ENCODE measurements around the gene GHITM.
"Not testable (repeated sequence)": the region's sequence is repeated elsewhere in the genome, so short reads cannot be mapped to it uniquely, and the experiment has no call there.

The GHITM gene

GRCh38 chr10:84139126-84140035, at the start of gene GHITM:
Gene GHITM, plus strand, starts transcription at chr10:84139509. Its CDS starts 1,992 bp downstream, at chr10:84141501.
- H3K9me3 ChIP-seq (ENCODE audit: control insufficient read depth, insufficient read depth, low read length): no peaks in the 10 kb centered on the region
- peak within 1 kb of the TSS; percentile 69 for H3K27ac ChIP-seq (ENCODE audit: low read depth, low read length)
- peaks cover 29% of the 10 kb centered on the region for H3K36me3 ChIP-seq (ENCODE audit: control insufficient read depth, insufficient read depth, low read length)
- H3K4me3 ChIP-seq (ENCODE audit: low read depth, low read length): peak within 1 kb of the TSS; percentile 76
- H3K4me1 ChIP-seq (ENCODE audit: control insufficient read depth, insufficient read depth, low read length): peaks cover 12% of the 10 kb centered on the region
- peak within 1 kb of the TSS; percentile 85 for H3K9ac ChIP-seq (ENCODE audit: low read depth, low read length)
- no peaks in the 10 kb centered on the region for H3K27me3 ChIP-seq (ENCODE audit: control insufficient read depth, insufficient read depth, low read length)

- no peaks in the 10 kb centered on the region for H3K9me3 ChIP-seq (ENCODE audit: control insufficient read depth, insufficient read depth, low read length)
- no peaks in the 10 kb centered on the region for H3K27me3 ChIP-seq (ENCODE audit: control insufficient read depth, insufficient read depth, low read length)
- H3K9ac ChIP-seq (ENCODE audit: low read depth, low read length): no peak overlapping the region
- no peak overlapping the region for H3K27ac ChIP-seq (ENCODE audit: low read depth, low read length)
- H3K4me1 ChIP-seq (ENCODE audit: control insufficient read depth, insufficient read depth, low read length): no peaks in the 10 kb centered on the region
- no peaks in the 10 kb centered on the region for H3K36me3 ChIP-seq (ENCODE audit: control insufficient read depth, insufficient read depth, low read length)
- H3K4me3 ChIP-seq (ENCODE audit: low read depth, low read length): no peak overlapping the region
Measured at GRCh38 chr10:84095811-84096497, 43.4 kb upstream of the GHITM start.

- H3K36me3 ChIP-seq (ENCODE audit: control insufficient read depth, insufficient read depth, low read length): no peaks in the 10 kb centered on the region
- no peaks in the 10 kb centered on the region for H3K9me3 ChIP-seq (ENCODE audit: control insufficient read depth, insufficient read depth, low read length)
- no peaks in the 10 kb centered on the region for H3K27me3 ChIP-seq (ENCODE audit: control insufficient read depth, insufficient read depth, low read length)
- H3K4me1 ChIP-seq (ENCODE audit: control insufficient read depth, insufficient read depth, low read length): no peaks in the 10 kb centered on the region
- H3K9ac ChIP-seq (ENCODE audit: low read depth, low read length): no peak overlapping the region
- no peak overlapping the region for H3K4me3 ChIP-seq (ENCODE audit: low read depth, low read length)
- H3K27ac ChIP-seq (ENCODE audit: low read depth, low read length): no peak overlapping the region
Measured at GRCh38 chr10:84097787-84098353, 41.4 kb upstream of the GHITM start.

- H3K4me1 ChIP-seq (ENCODE audit: control insufficient read depth, insufficient read depth, low read length): no peaks in the 10 kb centered on the region
- no peak overlapping the region for H3K9ac ChIP-seq (ENCODE audit: low read depth, low read length)
- H3K27me3 ChIP-seq (ENCODE audit: control insufficient read depth, insufficient read depth, low read length): no peaks in the 10 kb centered on the region
- H3K9me3 ChIP-seq (ENCODE audit: control insufficient read depth, insufficient read depth, low read length): no peaks in the 10 kb centered on the region
- no peak overlapping the region for H3K4me3 ChIP-seq (ENCODE audit: low read depth, low read length)
- no peaks in the 10 kb centered on the region for H3K36me3 ChIP-seq (ENCODE audit: control insufficient read depth, insufficient read depth, low read length)
- H3K27ac ChIP-seq (ENCODE audit: low read depth, low read length): no peak overlapping the region
Measured at GRCh38 chr10:84098667-84099066, 40.6 kb upstream of the GHITM start.

GRCh38 chr10:84101042-84101441, 38.3 kb upstream of the GHITM start:
- H3K27me3 ChIP-seq (ENCODE audit: control insufficient read depth, insufficient read depth, low read length): no peaks in the 10 kb centered on the region
- H3K9me3 ChIP-seq (ENCODE audit: control insufficient read depth, insufficient read depth, low read length): no peaks in the 10 kb centered on the region
- no peak overlapping the region for H3K9ac ChIP-seq (ENCODE audit: low read depth, low read length)
- H3K27ac ChIP-seq (ENCODE audit: low read depth, low read length): no peak overlapping the region
- H3K4me3 ChIP-seq (ENCODE audit: low read depth, low read length): no peak overlapping the region
- H3K36me3 ChIP-seq (ENCODE audit: control insufficient read depth, insufficient read depth, low read length): no peaks in the 10 kb centered on the region
- no peaks in the 10 kb centered on the region for H3K4me1 ChIP-seq (ENCODE audit: control insufficient read depth, insufficient read depth, low read length)

- no peaks in the 10 kb centered on the region for H3K4me1 ChIP-seq (ENCODE audit: control insufficient read depth, insufficient read depth, low read length)
- no peaks in the 10 kb centered on the region for H3K27me3 ChIP-seq (ENCODE audit: control insufficient read depth, insufficient read depth, low read length)
- no peaks in the 10 kb centered on the region for H3K9me3 ChIP-seq (ENCODE audit: control insufficient read depth, insufficient read depth, low read length)
- H3K36me3 ChIP-seq (ENCODE audit: control insufficient read depth, insufficient read depth, low read length): no peaks in the 10 kb centered on the region
- no peak overlapping the region for H3K9ac ChIP-seq (ENCODE audit: low read depth, low read length)
- H3K27ac ChIP-seq (ENCODE audit: low read depth, low read length): no peak overlapping the region
- no peak overlapping the region for H3K4me3 ChIP-seq (ENCODE audit: low read depth, low read length)
Measured at GRCh38 chr10:84108797-84109196, 30.5 kb upstream of the GHITM start.

GRCh38 chr10:84109772-84110171, 29.5 kb upstream of the GHITM start:
- H3K4me1 ChIP-seq (ENCODE audit: control insufficient read depth, insufficient read depth, low read length); H3K9me3 ChIP-seq (ENCODE audit: control insufficient read depth, insufficient read depth, low read length): not testable (repeated sequence)

GRCh38 chr10:84113468-84113867, 25.8 kb upstream of the GHITM start:
- H3K36me3 ChIP-seq (ENCODE audit: control insufficient read depth, insufficient read depth, low read length); H3K4me3 ChIP-seq (ENCODE audit: low read depth, low read length); H3K27me3 ChIP-seq (ENCODE audit: control insufficient read depth, insufficient read depth, low read length); H3K27ac ChIP-seq (ENCODE audit: low read depth, low read length); H3K9me3 ChIP-seq (ENCODE audit: control insufficient read depth, insufficient read depth, low read length); H3K4me1 ChIP-seq (ENCODE audit: control insufficient read depth, insufficient read depth, low read length); H3K9ac ChIP-seq (ENCODE audit: low read depth, low read length): not testable (repeated sequence)

More at GRCh38 chr10:84109772-84110171, 29.5 kb upstream of the GHITM start:
- not testable (repeated sequence) for H3K27ac ChIP-seq (ENCODE audit: low read depth, low read length); H3K36me3 ChIP-seq (ENCODE audit: control insufficient read depth, insufficient read depth, low read length); H3K9ac ChIP-seq (ENCODE audit: low read depth, low read length); H3K4me3 ChIP-seq (ENCODE audit: low read depth, low read length); H3K27me3 ChIP-seq (ENCODE audit: control insufficient read depth, insufficient read depth, low read length)

GRCh38 chr10:84114088-84114667, 25.1 kb upstream of the GHITM start:
- H3K27ac ChIP-seq (ENCODE audit: low read depth, low read length): no peak overlapping the region
- H3K4me1 ChIP-seq (ENCODE audit: control insufficient read depth, insufficient read depth, low read length): no peaks in the 10 kb centered on the region
- H3K36me3 ChIP-seq (ENCODE audit: control insufficient read depth, insufficient read depth, low read length): no peaks in the 10 kb centered on the region
- H3K9me3 ChIP-seq (ENCODE audit: control insufficient read depth, insufficient read depth, low read length): no peaks in the 10 kb centered on the region
- H3K9ac ChIP-seq (ENCODE audit: low read depth, low read length): no peak overlapping the region
- H3K27me3 ChIP-seq (ENCODE audit: control insufficient read depth, insufficient read depth, low read length): no peaks in the 10 kb centered on the region
- H3K4me3 ChIP-seq (ENCODE audit: low read depth, low read length): no peak overlapping the region

GRCh38 chr10:84117204-84117603, 22.1 kb upstream of the GHITM start:
- not testable (repeated sequence) for H3K4me3 ChIP-seq (ENCODE audit: low read depth, low read length); H3K9me3 ChIP-seq (ENCODE audit: control insufficient read depth, insufficient read depth, low read length); H3K4me1 ChIP-seq (ENCODE audit: control insufficient read depth, insufficient read depth, low read length); H3K36me3 ChIP-seq (ENCODE audit: control insufficient read depth, insufficient read depth, low read length); H3K9ac ChIP-seq (ENCODE audit: low read depth, low read length); H3K27ac ChIP-seq (ENCODE audit: low read depth, low read length); H3K27me3 ChIP-seq (ENCODE audit: control insufficient read depth, insufficient read depth, low read length)

Data from HUES48 (cell line).